SK-N-SH treated with all-trans-retinoic acid at 6 μM for 48 hours (cell line): ENCODE data around the gene MYH11.

ENCODE experiments used
- ISL1 ChIP-seq: fragments of 250-450 bp; sonication (Bioruptor Pico); IDR thresholded peaks from 2 replicates; pipeline ENCODE4 v2.1.2; 2022; ENCODE audit warnings: mild to moderate bottlenecking, moderate library complexity
- ZFP30 ChIP-seq: fragments of 450-650 bp; formaldehyde crosslinking; IDR thresholded peaks from 2 replicates; pipeline ENCODE4 v1.5.0; 2022; ENCODE audit warnings: mild to moderate bottlenecking, moderate library complexity
- ZNF70 ChIP-seq: fragments of 450-650 bp; formaldehyde crosslinking; IDR thresholded peaks from 2 replicates; pipeline ENCODE4 v1.5.0; 2020; ENCODE audit warnings: mild to moderate bottlenecking, moderate library complexity

DNA sequence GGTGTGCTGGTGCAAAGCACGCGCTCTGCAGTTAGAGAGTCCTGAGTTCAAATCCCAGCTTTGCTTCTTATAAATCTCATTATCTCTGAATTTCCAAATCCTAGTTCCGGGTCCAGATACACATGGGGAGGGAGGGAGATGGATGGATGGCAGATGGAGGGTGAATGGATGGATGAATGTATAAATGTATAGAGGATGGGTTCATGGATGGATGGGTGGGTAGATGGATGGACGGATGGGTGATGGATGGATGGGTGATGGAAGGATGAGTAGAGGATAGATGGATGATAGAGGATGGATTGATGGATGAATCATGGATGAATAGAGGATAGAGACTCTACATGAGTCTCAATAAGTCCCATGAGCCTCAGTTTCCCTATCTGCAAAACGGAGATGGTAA lies 89.9 kb downstream of the MYH11 start:
- TF ChIP-seq ZFP30 (CRISPR knock-in tag) (no peak), ZNF70 (CRISPR knock-in tag) (no peak), ISL1 (CRISPR knock-in tag) (no peak)
